ENCODE data around the gene S100A16.
"Not testable (repeated sequence)": the region's sequence is repeated elsewhere in the genome, so short reads cannot be mapped to it uniquely, and the experiment has no call there.

Gene S100A16

GRCh38 chr1:153646672-153647345, 33.9 kb upstream of the S100A16 start:
- TF ChIP-seq, protein P1, sequence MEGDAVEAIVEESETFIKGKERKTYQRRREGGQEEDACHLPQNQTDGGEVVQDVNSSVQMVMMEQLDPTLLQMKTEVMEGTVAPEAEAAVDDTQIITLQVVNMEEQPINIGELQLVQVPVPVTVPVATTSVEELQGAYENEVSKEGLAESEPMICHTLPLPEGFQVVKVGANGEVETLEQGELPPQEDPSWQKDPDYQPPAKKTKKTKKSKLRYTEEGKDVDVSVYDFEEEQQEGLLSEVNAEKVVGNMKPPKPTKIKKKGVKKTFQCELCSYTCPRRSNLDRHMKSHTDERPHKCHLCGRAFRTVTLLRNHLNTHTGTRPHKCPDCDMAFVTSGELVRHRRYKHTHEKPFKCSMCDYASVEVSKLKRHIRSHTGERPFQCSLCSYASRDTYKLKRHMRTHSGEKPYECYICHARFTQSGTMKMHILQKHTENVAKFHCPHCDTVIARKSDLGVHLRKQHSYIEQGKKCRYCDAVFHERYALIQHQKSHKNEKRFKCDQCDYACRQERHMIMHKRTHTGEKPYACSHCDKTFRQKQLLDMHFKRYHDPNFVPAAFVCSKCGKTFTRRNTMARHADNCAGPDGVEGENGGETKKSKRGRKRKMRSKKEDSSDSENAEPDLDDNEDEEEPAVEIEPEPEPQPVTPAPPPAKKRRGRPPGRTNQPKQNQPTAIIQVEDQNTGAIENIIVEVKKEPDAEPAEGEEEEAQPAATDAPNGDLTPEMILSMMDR (IDR thresholded peaks at IDR 0.05; ENCODE audit: low read depth, low read length): no peak
- no peak for DNase-seq (ENCODE audit: extremely low read depth, low read depth)

DNA sequence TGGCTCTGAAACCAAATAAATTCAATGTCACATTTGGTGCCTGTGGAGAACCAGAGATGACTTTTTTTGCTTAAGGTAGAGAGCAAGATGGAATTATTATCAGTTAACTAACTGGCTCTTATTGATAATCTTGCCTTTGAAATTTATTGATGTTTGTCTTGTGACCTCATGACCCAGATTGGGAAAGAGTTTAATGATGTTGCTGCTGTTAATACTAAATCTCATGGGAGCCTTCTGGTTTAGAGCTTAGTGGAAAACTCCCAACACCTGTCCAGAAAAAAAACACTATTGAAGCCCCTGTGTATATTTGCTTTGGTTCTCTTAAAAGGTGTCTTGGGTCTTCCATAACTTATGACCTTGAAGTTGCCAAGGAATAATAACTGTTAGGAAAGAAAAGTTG, 30.9 kb upstream of the S100A16 start:
- TF ChIP-seq, protein P1 (IDR thresholded peaks at IDR 0.05; ENCODE audit: low read depth, low read length): no peak
- DNase-seq (ENCODE audit: extremely low read depth, low read depth): no peak

GRCh38 chr1:153643100-153643499, 30.2 kb upstream of the S100A16 start:
- TF ChIP-seq, protein P1 (IDR thresholded peaks at IDR 0.05; ENCODE audit: low read depth, low read length): no peak
- DNase-seq (ENCODE audit: extremely low read depth, low read depth): no peak

DNA sequence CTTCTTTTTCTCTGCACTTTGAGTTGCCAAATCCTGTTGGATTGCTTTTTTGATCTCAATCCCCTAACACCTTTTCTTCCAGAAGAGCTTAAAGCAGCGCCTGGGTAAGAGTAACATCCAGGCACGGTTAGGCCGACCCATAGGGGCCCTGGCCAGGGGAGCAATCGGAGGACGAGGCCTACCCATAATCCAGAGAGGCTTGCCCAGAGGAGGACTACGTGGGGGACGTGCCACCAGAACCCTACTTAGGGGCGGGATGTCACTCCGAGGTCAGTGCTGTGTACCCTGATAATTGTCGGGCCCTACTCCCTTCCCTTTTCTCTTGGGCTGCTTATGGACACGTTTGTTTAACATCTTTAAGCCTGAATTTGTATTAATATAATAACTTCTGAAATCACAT, 29.2 kb upstream of the S100A16 start:
- TF ChIP-seq, protein P1 (IDR thresholded peaks at IDR 0.05; ENCODE audit: low read depth, low read length): no peak
- no peak for DNase-seq (ENCODE audit: extremely low read depth, low read depth)

GRCh38 chr1:153640861-153641260, 27.9 kb upstream of the S100A16 start:
- DNase-seq (ENCODE audit: extremely low read depth, low read depth): no peak
- TF ChIP-seq, protein P1 (IDR thresholded peaks at IDR 0.05; ENCODE audit: low read depth, low read length): no peak

GRCh38 chr1:153640213-153640612, 27.3 kb upstream of the S100A16 start:
- DNase-seq (ENCODE audit: extremely low read depth, low read depth): not testable (repeated sequence)

- TF ChIP-seq, protein P1 (IDR thresholded peaks at IDR 0.05; ENCODE audit: low read depth, low read length): no peak
- DNase-seq (ENCODE audit: extremely low read depth, low read depth): no peak
Observed at GRCh38 chr1:153639280-153639679, 26.3 kb upstream of the S100A16 start.

DNA sequence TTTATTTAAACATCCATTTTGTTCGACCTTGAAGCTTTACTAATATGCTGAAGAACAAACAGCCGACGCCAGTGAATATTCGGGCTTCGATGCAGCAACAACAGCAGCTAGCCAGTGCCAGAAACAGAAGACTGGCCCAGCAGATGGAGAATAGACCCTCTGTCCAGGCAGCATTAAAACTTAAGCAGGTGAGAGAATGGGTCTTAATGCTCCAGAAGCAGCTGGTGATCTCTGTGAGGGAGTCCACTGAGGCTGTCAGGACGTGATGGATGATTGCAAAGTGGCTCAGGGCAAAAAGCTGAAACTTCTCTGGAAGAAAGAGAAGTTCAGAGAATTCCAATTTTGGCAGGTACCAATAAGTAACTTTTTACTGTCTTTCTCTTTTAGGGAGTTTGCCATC, 25.3 kb upstream of the S100A16 start:
- TF ChIP-seq, protein P1 (IDR thresholded peaks at IDR 0.05; ENCODE audit: low read depth, low read length): no peak
- no peak for DNase-seq (ENCODE audit: extremely low read depth, low read depth)
